Activated effector memory CD4-positive, alpha-beta T cell treated with anti-CD3 and anti-CD28 coated beads, Interleukin-2, amount 50 U/mL, for 16 hours (primary cell): ENCODE results near the gene EPS8L3.
"Not testable (repeated sequence)": the region's sequence is repeated elsewhere in the genome, so short reads cannot be mapped to it uniquely, and the experiment has no call there.

Experiments
- DNase-seq: peaks from one replicate; pipeline ENCODE4 v3.0.0-alpha.2; 2020

EPS8L3 gene

DNA sequence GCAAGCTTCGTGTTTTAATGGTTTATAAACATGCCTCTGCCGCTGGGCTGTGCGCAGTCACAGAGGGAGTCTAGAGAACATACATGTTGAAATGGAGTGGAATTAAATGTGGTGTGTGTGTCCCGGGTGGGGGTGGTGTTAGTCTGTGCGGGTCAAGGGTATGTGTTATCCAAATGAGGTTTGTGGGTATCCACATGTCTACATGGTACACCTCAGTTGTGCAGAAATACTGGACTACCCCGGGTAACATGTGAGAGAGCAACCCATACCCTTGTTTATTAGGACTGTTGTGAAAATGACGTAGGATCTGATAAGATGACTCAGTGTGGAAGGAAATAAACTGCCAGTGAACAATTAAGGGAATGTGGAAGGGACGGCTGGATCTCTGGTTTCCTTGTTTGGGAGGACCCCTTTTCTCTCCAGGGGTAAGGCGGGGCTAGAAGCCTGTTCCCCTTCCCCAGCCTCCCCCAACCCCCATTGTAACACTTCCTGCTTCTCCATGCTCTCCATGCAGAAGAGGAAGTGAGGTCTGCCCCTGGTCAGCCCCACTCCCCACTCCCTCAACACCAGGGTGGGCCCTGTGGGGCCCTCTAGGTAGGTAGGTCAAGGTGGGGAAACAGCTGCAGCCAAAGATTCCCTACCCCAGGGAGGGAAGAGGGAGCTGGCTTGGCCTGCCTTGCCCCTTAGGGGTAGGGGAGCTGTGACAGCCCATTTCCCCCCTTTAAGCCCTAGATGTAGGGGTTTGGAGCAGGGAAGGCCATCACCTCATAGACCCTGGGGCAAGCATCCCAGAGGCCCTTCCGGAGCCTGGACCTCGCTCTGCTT is 690 bp downstream of the EPS8L3 start:
- peak; percentile 49 for DNase-seq

DNA sequence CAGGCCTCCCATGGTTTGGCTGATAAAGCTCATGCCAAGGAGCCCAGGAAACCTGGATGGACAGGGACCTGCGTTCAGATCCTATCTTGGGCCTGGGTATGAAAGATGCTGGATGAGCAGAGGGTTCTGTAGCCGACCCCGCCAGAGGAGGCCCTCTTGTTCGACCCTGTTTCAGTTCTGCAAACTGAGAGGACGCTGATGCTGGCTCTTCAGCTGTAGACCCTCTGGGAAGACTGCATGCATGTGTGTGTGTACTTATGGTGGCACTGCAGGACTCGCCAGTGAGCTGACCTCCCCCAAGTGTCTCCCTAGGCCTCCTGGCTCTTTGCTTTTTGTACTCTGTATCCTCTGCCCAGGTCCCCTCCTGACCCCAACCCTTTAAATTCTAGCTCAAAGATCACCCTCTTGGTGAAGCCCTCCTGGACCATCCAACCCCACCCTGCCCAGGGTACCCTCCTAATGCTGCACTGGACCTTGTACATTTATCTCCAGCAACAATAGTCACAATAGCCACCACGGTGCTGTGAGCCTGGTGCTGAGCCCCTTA is 1.6 kb downstream of the EPS8L3 start:
- DNase-seq, result peak; percentile 38

DNA sequence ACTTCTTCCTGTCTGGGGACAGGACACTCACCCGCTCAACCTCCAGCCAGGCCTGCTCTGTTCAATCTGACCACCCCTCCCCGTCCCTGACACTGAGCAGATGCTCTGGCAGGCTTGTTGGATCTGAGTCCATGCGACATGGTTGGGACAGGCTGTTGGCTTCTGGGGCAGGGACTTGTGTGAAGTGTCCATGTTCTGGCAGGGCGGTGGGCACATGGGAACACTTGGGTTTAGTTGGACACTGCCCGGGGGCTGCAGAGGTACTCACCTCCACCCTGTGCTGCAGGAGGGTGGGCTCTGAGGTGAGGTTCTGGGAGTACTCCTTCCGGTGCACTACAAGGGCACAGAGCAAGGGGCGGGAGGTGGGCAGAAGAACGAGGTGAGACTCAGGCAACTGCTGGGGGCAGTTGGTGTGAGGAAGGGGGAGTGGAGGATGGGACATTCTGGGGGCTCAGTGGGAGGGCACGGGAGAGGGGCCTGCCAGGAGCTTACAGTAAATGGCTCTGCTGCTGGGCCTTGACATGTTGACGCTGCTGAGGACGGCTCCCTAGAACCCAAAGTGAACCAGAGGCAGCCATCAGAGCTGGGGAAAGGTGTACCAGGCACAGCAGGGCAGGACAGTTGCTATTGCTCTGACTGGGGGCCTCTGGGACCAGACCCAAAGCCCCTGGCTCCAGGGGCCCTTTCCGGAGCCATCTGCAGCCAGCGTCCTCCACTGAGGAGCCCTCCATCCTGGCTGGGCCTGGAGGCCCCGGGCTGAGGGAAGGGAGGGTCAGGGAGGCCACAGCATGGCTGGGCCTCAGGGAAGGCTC is 2.3 kb downstream of the EPS8L3 start:
- peak; percentile 48 for DNase-seq

DNA sequence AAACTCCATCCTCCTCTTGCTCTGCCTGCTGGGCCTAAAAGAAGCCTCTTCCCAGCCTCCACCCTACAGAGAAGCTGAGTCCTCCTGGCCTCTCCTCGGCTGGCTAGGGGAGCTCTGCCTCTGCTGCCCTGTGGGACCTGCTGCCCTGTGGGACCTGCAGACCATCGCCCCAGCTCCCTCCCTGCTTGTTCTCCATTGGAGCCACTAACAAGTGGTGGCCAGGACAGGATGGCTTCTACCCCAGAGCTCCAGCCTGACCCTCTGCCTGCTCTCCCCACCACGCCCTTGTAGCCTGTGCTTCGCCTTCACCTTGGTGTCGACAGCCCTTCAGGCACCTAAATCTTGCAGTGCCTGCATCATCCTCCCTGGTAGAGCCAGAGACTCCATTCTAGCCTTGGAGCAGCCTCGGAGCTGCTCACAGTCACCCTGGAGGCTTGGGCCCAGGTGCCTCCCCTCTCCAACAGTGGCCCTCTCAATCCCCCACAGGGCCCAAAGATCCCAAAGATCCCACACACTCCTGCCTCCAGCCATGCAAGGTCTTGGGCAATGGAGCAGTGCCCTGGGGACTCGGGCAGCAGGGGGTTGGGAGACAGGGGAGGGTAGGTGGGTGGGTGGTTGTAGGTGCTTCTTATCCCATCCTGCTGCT is 3.0 kb downstream of the EPS8L3 start:
- DNase-seq, result peak; percentile 48

DNA sequence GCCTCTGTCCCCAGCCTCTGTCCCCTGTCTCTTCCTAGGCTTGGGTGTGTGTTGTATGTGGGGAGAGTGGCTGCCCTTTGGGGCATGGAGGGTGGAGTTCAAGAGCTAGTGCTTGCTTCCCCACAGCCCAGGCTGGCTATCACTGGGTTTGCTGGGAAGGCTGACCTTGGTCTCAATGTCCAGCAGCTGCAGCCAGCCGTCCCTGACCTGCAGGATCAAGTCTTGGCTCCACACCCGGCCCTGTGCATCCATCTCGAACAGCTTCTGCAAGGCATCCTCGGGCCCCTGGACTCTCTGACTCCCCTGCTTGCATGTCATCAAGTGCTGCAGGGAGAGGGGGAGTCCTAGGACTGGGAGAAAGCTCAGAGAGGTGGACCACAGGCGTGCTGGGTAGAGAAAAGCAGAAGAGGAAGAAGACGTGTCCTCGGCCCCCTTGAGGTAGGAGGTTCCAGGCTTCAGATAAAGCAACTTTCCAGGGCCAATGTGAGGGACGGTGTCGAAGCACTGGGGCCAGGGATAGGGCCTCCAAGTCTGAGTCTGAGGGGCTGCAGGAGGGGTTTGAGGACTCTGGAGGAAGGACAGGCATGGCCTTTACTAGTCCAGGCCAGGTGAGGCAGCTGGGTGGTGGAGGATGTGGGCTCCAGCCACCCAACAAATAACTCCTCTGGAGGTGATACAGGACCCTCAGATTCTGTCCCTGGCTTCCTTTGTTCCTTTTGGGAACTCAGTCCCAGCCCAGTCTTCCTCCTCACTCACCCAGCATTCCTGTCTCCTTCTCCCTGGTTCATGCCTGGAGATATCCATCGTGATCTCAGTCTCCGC is 4.0 kb downstream of the EPS8L3 start:
- peak; percentile 33 for DNase-seq

DNA sequence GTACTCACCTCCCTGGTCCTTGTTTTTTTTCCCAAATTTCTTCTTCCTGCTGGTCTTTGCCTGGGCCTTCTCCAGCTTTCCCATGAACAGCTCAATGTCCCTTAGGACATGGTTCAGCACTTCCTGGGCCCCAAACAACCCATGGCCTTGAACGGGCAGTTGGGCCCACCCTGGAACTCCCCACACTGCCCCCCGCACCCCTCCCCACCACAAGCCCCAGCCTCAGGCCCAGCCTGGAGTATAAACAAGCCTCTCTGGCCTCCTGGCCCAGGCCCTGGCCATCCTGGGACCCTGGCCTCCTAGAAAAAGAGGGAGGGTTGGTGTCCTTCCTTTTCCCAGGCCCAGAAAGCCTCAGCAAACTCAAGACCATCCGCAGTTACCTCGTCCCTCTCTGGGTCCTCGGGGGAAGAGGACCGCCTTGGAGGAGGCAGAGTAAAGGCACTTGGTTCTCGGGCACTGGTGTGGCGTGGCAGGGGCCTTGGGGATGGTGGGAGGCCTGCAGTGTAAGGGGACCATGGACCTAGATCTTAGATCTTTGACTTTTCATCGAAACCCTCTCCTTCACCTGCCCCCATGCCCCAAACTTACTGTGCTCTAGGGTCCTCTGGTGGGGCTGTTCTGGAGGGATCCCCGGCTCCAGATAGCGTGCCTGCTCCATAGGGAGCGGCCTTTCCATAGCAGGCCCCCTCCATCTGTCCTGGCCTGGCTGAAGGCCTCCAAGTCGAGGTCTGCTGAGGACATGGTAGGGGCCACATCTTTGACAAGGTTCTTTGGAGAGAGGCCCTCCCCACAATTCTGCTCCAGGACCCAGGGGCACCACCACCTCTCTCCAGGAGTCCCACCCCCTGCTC is 5.6 kb downstream of the EPS8L3 start:
- DNase-seq, result no peak

DNA sequence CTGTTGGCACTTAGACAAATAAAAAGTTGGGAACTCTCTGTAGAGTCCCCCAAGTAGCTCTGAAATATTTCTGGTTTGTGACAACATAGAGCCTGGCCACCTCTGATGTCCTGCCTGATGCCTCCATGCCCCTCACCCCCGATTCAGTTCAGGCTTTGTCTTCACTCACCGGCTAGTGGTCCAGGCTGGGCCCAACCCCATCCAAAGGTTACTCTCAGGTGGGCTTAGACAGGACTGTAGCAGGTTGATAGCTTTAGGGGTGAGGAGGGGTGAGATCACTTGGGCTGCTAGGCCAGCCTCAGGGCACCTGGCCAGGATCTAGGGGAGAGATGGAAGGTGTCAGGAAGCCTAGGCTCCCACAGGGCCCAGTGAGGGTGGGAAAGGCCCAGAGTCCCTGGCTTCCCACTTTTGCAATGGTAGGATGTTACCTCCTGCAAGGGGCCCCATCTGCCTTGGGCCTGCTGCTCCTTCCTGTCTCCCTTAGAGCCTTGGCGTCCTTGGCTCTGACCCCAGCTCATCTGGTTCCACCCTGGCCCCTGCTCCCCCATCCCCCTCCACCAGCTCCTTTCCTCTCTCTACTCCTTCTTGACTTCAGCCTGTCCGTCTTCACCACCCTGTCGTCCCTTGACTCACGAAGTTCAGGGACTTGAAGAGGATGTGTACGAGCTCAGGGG is 6.7 kb downstream of the EPS8L3 start:
- DNase-seq, result no peak

DNA sequence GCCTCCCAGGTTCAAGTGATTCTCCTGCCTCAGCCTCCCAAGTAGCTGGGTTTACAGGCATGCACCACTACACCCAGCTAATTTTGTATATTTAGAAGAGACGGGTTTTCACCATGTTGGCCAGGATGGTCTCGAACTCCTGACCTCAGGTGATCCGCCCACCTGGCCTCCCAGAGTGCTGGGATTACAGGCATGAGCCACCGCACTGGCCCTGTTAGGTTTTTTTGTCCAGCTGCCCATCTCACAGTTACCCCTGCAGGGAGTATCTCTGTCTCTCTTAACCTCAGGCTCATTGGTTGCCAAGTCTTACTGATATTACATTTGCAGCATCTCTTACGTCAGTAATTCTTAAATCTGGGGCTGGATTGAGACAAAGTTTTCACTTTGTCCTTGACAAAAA is 7.4 kb downstream of the EPS8L3 start:
- DNase-seq, result not testable (repeated sequence)

DNA sequence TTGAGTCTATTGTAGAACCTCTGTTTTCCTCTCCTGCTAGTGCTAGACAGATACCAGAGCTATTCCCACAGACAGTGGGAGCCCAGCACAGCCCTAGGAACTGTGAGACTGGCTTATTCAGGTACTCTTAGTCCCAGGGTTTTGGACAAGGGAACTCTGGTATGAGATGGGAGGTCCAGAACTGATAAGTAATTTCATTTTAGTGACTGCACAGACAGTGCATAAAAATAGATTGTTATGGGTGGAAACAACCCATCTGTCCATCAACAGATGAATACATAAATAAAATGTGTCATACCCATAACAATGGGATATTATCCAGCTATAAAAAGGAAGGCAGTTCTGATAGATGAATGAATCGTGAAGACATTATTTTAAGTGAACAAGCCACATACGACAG is 9.0 kb downstream of the EPS8L3 start:
- no peak for DNase-seq

DNA sequence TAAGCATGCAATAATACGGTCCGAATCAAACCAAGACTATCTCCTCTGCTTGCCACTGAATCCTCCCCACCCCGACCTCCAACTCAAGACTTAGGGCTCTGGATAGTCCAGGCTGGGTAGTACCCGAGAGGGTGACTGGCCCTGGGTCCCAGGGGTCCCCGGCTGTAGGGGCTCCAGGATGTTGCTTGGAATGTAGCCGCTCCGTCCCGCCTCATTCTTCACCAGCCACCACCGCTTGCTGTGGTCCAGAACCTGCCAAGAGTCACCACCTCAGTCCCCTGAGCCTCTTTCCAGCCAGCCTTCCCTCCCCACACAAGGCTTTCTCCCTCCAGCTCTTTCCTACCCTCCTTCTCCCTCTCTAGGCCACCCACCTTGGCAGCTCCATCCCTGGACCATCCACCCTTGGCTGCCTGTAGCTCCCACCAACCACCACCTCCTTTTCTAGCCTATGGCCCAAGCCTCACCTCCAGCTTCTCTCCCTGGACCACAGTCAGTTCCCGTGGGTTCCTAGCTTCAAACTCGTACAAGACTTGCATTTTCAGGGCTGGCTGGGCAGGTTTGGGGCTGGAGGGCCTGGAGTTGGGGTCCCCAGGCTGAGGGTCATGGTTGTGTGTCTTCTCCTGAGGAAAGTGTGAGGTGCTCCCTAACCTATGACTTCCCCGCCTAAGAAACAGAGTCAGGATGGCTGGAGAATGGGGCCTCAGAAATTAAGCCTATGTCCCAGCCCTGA is 12.0 kb downstream of the EPS8L3 start:
- DNase-seq, result no peak

DNA sequence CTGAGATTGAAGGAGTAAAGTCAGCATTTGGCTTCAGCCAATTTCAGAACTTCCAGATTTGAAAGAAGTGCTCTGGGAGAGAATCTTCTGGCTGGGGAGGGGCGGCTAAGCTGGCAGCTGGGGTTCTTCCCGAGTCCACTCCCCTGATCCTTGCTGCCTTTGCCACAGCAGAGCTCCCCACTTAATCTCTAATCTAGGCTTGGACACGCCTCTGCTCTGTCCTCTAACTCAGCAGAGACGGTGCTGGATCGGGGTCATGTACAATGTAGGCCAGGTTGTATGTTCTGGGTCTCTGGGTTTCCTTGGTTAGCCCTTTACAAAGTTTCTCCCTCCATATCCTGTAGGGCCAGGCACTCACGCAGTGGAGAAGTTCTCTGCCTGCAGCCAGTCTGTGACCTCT is 12.8 kb downstream of the EPS8L3 start:
- DNase-seq, result no peak

DNA sequence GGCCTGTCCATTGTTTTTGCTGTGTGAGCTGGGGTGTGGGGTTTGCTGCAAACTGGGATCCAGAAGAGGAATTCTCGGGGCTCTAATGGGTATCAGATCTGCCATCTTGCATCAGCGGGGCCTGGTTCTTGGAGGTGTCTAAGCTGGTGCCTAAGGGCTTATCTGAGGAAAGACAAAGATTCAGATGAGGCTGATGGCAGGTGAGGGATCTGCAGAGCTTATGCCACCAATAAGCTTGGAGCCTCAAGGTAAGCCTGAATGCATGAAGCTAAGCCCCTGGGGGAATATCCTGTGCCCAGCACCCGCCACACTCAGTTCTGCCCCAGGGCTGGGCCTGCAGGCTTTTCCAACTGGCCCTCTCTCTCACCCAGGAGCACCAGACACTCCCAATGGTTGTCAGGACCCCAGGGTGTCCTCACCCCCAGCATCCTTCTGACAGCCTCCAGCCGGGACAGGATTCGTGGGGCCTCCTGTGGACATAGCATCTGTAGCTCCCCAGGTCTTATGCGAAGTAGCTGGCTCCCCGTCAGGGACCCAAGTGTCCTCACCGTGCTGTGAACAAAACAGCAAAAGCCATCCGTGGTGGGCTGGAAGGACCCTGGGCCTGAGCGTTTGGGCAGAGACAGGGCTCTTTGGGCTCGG is 13.4 kb downstream of the EPS8L3 start:
- DNase-seq, result no peak

DNA sequence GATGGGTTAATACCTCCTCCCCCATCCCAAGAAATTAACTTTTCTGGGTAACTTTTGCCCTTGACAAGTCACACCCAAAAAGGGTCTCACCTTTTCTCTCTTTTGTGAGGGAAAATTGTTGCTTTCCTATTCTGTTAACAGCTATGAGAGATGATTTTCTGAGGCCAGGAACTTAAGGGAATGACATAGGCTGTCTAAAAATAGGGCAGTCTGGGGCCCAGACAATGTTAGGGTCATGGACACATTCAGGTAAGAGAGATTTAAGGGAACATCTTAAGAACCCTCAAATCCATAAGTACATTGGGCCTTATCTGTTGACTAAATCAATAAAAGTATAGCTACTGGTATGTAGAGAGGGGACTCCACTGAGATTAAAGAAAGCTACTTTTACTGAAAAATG is 14.5 kb downstream of the EPS8L3 start:
- no peak for DNase-seq

DNA sequence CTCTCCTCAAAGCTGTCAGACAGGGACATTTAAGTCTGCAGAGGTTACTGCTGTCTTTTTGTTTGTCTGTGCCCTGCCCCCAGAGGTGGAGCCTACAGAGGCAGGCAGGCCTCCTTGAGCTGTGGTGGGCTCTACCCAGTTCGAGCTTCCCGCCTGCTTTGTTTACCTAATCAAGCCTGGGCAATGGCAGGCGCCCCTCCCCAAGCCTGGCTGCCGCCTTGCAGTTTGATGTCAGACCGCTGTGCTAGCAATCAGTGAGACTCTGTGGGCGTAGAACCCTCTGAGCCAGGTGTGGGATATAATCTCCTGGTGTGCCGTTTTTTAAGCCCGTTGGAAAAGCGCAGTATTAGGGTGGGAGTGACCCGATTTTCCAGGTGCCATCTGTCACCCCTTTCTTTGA is 15.4 kb downstream of the EPS8L3 start:
- DNase-seq, result not testable (repeated sequence)

DNA sequence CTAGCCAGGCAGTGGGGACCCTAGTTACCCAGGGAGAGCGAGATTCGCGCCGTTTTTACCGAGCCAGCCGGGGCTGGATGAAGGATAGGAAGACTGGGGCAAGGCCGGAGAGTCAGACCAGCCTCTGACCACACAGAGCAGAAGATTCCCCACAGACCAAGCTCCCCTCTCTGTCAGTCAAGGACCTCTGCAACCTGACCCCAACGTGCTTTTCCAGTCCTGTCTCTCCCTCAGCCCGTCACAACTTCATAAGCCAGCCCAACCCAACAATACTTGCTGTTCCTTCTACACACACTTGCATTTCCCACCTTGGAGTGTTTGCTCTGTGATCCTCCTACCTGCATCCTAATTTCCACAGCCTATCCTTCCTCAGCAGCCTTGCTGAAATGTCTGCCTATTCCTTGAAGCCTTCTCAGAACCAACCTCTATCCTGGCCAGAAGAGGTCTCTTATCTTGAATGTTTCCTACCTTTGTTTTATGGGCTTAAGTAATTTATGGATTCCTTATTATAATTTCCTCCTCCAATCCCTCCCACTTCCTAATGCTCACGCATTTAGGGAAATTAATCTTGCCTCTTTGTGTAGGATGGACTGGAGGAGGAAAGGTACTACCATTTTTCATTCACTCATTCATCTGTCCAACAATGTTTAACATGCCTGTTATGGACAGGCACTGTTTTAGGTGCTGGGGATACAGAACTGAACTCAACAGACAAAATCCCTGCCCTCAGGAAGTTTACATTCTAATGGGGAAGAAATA is 22.9 kb downstream of the EPS8L3 start, which contains the start of gene GSTM3:
Gene GSTM3 (minus strand): TSS at position 424 of the 759 bp plus-strand sequence. CDS start 751 bp downstream, outside the sequence.
- DNase-seq, result no peak

DNA sequence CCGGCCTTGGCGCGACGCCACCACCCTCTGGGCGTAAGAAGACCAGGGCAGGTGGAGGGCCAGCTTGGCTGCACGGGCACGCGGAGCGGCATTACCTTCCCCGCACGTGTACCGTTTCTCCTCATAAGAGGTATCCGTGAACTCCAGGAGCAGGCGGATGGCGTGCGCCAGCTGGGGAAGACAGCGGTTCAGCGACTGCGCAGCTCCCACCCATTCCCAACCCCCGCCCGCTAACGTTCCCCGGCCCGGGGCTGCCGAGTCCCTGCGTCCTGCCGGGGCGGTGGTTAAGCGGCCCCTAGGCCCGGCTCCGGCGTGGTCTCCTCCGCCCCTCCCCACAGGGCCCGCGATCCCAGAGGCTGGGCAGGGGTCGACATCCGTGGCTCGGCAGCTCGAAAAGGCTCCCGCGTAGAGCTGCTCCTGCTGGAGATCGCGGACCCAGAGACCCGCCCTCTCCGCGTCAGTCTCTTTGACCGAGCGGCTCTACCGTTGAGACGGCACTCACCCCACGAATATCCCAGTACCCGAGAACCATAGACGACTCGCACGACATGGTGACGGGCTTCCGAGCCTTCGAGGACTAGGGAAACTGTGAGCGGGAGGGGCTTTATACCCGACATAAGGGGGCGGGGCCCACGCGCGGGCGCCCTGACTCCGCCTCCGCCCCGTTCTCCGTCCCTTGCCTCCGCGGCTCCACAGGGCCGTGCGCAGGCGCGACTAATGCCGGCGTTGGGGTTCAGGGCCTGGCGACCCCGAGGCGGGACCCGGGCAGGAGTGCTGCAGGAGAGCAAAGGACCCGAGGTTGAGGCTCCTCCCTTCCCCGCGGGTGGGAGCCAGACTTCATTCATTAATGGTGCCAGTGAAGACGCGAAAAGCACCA is 23.7 kb downstream of the EPS8L3 start:
- peak; percentile 93 for DNase-seq

DNA sequence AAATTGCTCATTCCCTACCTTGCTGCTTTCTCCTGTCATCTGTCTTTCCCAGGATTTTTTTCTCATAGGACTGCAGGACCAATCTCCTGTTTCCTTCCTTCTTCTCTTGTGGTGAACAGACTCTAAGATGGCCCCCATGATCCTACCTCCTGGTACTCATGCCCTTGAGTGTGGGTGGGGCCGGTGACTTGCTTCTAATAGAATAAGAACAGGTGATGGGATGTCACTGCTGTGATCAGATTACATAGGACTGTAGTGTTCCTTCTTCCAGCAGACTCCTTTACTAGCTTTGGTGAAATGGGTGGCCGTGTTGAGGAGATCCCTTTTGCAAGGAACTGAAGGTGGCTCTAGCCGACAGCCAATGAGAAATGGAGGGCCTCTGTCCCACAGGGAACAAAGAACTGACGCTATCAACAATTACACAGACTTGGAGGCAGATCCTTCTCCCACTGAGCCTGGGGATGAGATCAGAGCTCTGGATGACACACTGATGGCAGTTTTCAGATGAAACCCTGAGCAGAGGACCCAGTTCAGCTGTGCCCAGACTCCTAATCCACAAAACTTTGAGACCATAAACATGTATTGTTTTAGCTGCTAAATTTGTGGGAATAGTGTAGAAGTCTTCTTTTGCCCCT is 30.4 kb downstream of the EPS8L3 start:
- no peak for DNase-seq
